D721Med (cell line): Measurements from ENCODE around the gene TOR2A.

ENCODE experiments used
- DNase-seq: peaks from one replicate; pipeline ENCODE4 v3.0.0; 2011; ENCODE audit warnings: low spot score; ENCODE audit not compliant: insufficient read length
- FAIRE-seq: peaks from 2 replicates; lab custom pipeline; 2011; peaks lifted over from hg19 to GRCh38; lab: Jason Lieb, UNC
- CTCF ChIP-seq: IDR thresholded peaks from 2 replicates; pipeline ENCODE4 v1.5.1; 2012; ENCODE audit warnings: mild to moderate bottlenecking, control low read depth; ENCODE audit not compliant: insufficient read depth; ENCODE audit errors: missing control alignments

Gene TOR2A

GRCh38 chr9:127738666-127739065, 3.6 kb upstream of the TOR2A start:
- DNase-seq (no peak), FAIRE-seq (no peak)
- TF ChIP-seq CTCF, result no peak

GRCh38 chr9:127735530-127736185, 564 bp upstream of the TOR2A start:
- no peak for TF ChIP-seq CTCF
- DNase-seq (no peak), FAIRE-seq (no peak)

GRCh38 chr9:127734247-127734746, 797 bp downstream of the TOR2A start:
- TF ChIP-seq CTCF, result no peak
- FAIRE-seq (no peak), DNase-seq (peak; percentile 77)

- TF ChIP-seq CTCF, result no peak
- DNase-seq (no peak), FAIRE-seq (no peak)
Observed at GRCh38 chr9:127733614-127734013, 1.5 kb downstream of the TOR2A start.

- FAIRE-seq, result no peak
- DNase-seq, result no peak
- TF ChIP-seq CTCF, result no peak
Observed at GRCh38 chr9:127732444-127732843, 2.6 kb downstream of the TOR2A start.

- no peak for FAIRE-seq
- no peak for TF ChIP-seq CTCF
Observed at GRCh38 chr9:127731938-127732337, 3.2 kb downstream of the TOR2A start.

GRCh38 chr9:127730799-127731410, 4.2 kb downstream of the TOR2A start:
- DNase-seq (no peak), FAIRE-seq (no peak)
- no peak for TF ChIP-seq CTCF

More at GRCh38 chr9:127731938-127732337, 3.2 kb downstream of the TOR2A start:
- DNase-seq, result no peak
